GM12878 (cell line): ENCODE measurements around the gene HEPACAM2. TPM values are rescaled to one million over a fixed set of nuclear protein-coding genes. Genes with fewer than 3 reads are reported as not detected.
A peak's percentile ranks its signal among the peaks of the same experiment; 100 is the strongest.

Experiments
- ATF2 ChIP-seq: IDR thresholded peaks from 2 replicates; pipeline ENCODE4 v1.6.1; 2012; ENCODE audit warnings: low read length, inconsistent platforms
- BCL11A ChIP-seq: IDR thresholded peaks from 2 replicates; pipeline ENCODE4 v1.6.1; 2011; ENCODE audit warnings: low read depth, low read length
- CHD4 ChIP-seq: fragments of 200-600 bp; sonication (generic); IDR thresholded peaks from 2 replicates; pipeline ENCODE4 v1.6.1; 2016; ENCODE audit warnings: mild to moderate bottlenecking
- CREB1 ChIP-seq: IDR thresholded peaks from 2 replicates; pipeline ENCODE4 v1.6.1; 2012; ENCODE audit warnings: low read depth, mild to moderate bottlenecking, inconsistent platforms
- GABPA ChIP-seq: IDR thresholded peaks from 2 replicates; pipeline ENCODE4 v1.6.1; 2014; ENCODE audit warnings: antibody characterized with exemption, low read depth, mild to moderate bottlenecking, inconsistent platforms
- GATAD2B ChIP-seq: fragments of 450-650 bp; conservative IDR thresholded peaks from 2 replicates; pipeline ENCODE4 v1.6.1; 2017; ENCODE audit warnings: low read depth, mild to moderate bottlenecking, moderate library complexity
- HDAC6 ChIP-seq: fragments of 200-600 bp; sonication (generic); IDR thresholded peaks from one replicate; pipeline ENCODE4 v1.8.0; 2017; ENCODE audit warnings: antibody characterized with exemption; ENCODE audit not compliant: unreplicated experiment
- HSF1 ChIP-seq: fragments of 150-350 bp; IDR thresholded peaks from 2 replicates; pipeline ENCODE4 v1.6.1; 2014; ENCODE audit warnings: mild to moderate bottlenecking, low read depth, low read length
- MTA2 ChIP-seq: fragments of 450-650 bp; IDR thresholded peaks from 2 replicates; pipeline ENCODE4 v1.6.1; 2016; ENCODE audit warnings: low read depth, mild to moderate bottlenecking, moderate library complexity
- NR2C1 ChIP-seq: fragments of 450-650 bp; IDR thresholded peaks from 2 replicates; pipeline ENCODE4 v1.6.1; 2017; ENCODE audit warnings: antibody characterized with exemption, mild to moderate bottlenecking, moderate library complexity
- PAX8 ChIP-seq: fragments of 450-650 bp; IDR thresholded peaks from 2 replicates; pipeline ENCODE4 v1.6.1; 2017; ENCODE audit warnings: mild to moderate bottlenecking, moderate library complexity
- POLR2AphosphoS5 ChIP-seq: IDR thresholded peaks from 2 replicates; pipeline ENCODE4 v1.6.1; 2011; ENCODE audit warnings: mild to moderate bottlenecking, low read length, inconsistent platforms
- POU2F2 ChIP-seq: IDR thresholded peaks from 3 replicates; pipeline ENCODE4 v1.6.1; 2011; ENCODE audit warnings: low read depth, mild to moderate bottlenecking, low read length, borderline replicate concordance
- RELA ChIP-seq: fragments of 450-650 bp; IDR thresholded peaks from 2 replicates; pipeline ENCODE4 v1.8.0; 2014; ENCODE audit warnings: borderline replicate concordance; ENCODE audit not compliant: partially characterized antibody
- RFX5 ChIP-seq: IDR thresholded peaks from 2 replicates; pipeline ENCODE4 v1.6.1; 2011; ENCODE audit warnings: low read depth, low read length, improper control_type of control experiment
- SMC3 ChIP-seq: IDR thresholded peaks from 2 replicates; pipeline ENCODE4 v1.6.1; 2011; ENCODE audit warnings: low read length, improper control_type of control experiment, borderline replicate concordance
- SP1 ChIP-seq: IDR thresholded peaks from one replicate; pipeline ENCODE4 v1.6.1; 2011; ENCODE audit warnings: low read depth, low read length
- TARDBP ChIP-seq: IDR thresholded peaks from 2 replicates; pipeline ENCODE4 v1.6.1; 2016; ENCODE audit warnings: borderline replicate concordance
- TCF3 ChIP-seq: IDR thresholded peaks from 2 replicates; pipeline ENCODE4 v1.6.1; 2012; ENCODE audit warnings: low read depth, mild to moderate bottlenecking, low read length, borderline replicate concordance; ENCODE audit not compliant: insufficient read depth
- polyA plus RNA-seq, 11 experiments: library from polyadenylated mRNA; depleted of rRNA in 4 of 11; unstranded in 6 of 11; stranded (reverse) in 5 of 11; fragments of >200 nt; fragmentation: Nextera tagmentation in 4 of 11; fragmentation: Illumina TruSeq in 1 of 11; extraction: Ambion mirVana in 4 of 11; extraction: Trizol in 1 of 11; gene quantifications; 1 replicate in 1 of 11; 2 replicates in 10 of 11; pipeline versions ENCODE4 v1.2.1 to v1.2.3, GENCODE V29; 2011 to 2016; ENCODE audit warnings: inconsistent platforms in 2 of 11, missing spikeins in 2 of 11, low read depth in 1 of 11
- total RNA-seq, 4 experiments: library from RNA; depleted of rRNA in 3 of 4; stranded (reverse); fragments of >200 nt in 3 of 4; fragmentation: Illumina TruSeq in 1 of 4; extraction: Trizol in 1 of 4; gene quantifications; 2 replicates each; pipeline versions ENCODE4 v1.2.1 to v1.2.3, GENCODE V29; 2013 to 2021
- TF ChIP-seq, protein P1 (sequence below): IDR thresholded peaks from 2 replicates; pipeline ENCODE4 v1.6.1; 2011; ENCODE audit warnings: borderline replicate concordance, low read depth, mild to moderate bottlenecking, moderate library complexity, low read length; ENCODE audit not compliant: insufficient read depth, poor library complexity, severe bottlenecking
- TF ChIP-seq, protein P2 (sequence below): fragments of 450-650 bp; formaldehyde crosslinking; IDR thresholded peaks from 2 replicates; pipeline ENCODE4 v1.4.0; 2022; ENCODE audit warnings: mild to moderate bottlenecking, moderate library complexity

The HEPACAM2 gene
- total and polyA plus RNA-seq, 10 of the 15 experiments (the other 5 are each of a cell fraction or from before 2014, with no cell fraction given), result 0.04 to 0.58 TPM; not detected in 8

DNA sequence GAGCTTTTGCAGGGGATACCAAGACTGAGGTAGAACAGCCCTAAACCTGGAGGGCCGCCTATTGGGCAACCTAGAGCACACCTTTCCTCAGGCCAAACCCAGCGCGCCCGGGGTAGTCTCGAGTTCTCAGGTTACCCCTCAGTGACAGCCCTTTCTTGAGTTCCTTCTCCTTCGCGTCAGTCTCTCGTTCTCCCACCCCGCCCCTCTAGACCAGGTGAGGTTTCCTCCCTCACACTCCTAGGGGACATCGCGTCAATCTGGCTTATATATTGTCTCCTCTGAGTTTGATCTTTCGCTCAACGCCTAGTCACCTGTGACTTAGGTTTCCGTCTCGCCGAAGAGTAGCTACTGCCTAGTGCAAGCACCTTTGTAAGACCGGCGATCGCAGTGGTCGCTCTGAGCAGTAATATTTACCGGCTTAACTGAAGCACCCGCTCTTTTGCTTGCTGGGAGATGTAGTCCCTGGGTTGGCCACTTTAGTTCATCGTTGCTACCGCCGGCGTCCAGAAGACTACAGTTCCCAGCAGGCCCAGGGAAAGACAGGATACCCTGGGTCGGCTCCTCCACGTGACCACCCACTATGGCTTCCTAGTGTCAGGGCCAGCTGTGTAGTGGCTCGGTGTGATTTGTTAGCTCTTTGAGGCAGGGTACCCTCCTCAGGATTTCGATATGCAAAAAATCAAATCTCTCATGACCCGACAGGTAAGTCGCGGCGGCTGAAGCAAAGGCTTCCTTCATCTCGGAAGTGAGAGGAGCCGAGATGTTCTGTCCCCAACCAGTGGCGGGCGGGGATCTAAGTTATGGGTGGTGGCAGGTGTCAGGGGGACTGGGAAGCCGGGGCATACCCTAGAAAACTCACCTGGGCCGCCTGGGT is 5.8 kb upstream of the HEPACAM2 start, which contains the start of gene VPS50 (continued):
- no peak for TF ChIP-seq ATF2
- TF ChIP-seq TARDBP, result peak; percentile 97
- peak; percentile 94 for TF ChIP-seq RELA
- TF ChIP-seq SP1, result peak; percentile 14
- peak; percentile 93 for TF ChIP-seq NR2C1
- TF ChIP-seq GATAD2B, result 0 out of 2 replicates have a peak, but pooled peaks have one; percentile 23
- peak; percentile 68 for TF ChIP-seq POLR2AphosphoS5
- TF ChIP-seq PAX8, result no peak
- peak; percentile 79 for TF ChIP-seq CREB1
- no peak for TF ChIP-seq BCL11A
- peak; percentile 62; the same call in 1 of the 3 replicates for TF ChIP-seq POU2F2
- TF ChIP-seq, protein P1, sequence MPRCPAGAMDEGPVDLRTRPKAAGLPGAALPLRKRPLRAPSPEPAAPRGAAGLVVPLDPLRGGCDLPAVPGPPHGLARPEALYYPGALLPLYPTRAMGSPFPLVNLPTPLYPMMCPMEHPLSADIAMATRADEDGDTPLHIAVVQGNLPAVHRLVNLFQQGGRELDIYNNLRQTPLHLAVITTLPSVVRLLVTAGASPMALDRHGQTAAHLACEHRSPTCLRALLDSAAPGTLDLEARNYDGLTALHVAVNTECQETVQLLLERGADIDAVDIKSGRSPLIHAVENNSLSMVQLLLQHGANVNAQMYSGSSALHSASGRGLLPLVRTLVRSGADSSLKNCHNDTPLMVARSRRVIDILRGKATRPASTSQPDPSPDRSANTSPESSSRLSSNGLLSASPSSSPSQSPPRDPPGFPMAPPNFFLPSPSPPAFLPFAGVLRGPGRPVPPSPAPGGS, result no peak
- TF ChIP-seq HDAC6, result no peak
- no peak for TF ChIP-seq CHD4
- peak; percentile 71; the same call in 1 of the 2 replicates for TF ChIP-seq HSF1
- TF ChIP-seq, protein P2, sequence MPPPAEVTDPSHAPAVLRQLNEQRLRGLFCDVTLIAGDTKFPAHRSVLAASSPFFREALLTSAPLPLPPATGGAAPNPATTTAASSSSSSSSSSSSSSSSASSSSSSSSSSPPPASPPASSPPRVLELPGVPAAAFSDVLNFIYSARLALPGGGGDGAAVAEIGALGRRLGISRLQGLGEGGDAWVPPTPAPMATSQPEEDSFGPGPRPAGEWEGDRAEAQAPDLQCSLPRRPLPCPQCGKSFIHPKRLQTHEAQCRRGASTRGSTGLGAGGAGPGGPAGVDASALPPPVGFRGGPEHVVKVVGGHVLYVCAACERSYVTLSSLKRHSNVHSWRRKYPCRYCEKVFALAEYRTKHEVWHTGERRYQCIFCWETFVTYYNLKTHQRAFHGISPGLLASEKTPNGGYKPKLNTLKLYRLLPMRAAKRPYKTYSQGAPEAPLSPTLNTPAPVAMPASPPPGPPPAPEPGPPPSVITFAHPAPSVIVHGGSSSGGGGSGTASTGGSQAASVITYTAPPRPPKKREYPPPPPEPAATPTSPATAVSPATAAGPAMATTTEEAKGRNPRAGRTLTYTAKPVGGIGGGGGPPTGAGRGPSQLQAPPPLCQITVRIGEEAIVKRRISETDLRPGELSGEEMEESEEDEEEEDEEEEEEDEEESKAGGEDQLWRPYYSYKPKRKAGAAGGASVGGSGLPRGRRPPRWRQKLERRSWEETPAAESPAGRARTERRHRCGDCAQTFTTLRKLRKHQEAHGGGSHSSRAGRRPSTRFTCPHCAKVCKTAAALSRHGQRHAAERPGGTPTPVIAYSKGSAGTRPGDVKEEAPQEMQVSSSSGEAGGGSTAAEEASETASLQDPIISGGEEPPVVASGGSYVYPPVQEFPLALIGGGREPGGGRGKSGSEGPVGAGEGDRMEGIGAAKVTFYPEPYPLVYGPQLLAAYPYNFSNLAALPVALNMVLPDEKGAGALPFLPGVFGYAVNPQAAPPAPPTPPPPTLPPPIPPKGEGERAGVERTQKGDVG, result no peak
- TF ChIP-seq GABPA, result peak; percentile 76
- peak; percentile 44; the same call in 1 of the 2 replicates for TF ChIP-seq MTA2
- TF ChIP-seq RFX5, result no peak
- TF ChIP-seq SMC3, result no peak
- no peak for TF ChIP-seq TCF3
